ENCODE results near the gene PLN.
A peak's percentile ranks its signal among the peaks of the same experiment; 100 is the strongest.

The PLN gene

GRCh38 chr6:118581489-118581959 lies 33.4 kb downstream of the PLN start:
- no peak for DNase-seq

GRCh38 chr6:118584911-118585310 lies 36.8 kb downstream of the PLN start:
- DNase-seq, result no peak

- DNase-seq, result no peak
Measured at GRCh38 chr6:118586746-118587485, 38.8 kb downstream of the PLN start.

GRCh38 chr6:118588626-118589025 lies 40.5 kb downstream of the PLN start:
- no peak for DNase-seq

GRCh38 chr6:118589186-118589585 lies 41.1 kb downstream of the PLN start:
- DNase-seq, result no peak

- DNase-seq, result no peak
Measured at GRCh38 chr6:118589649-118590365, 41.7 kb downstream of the PLN start.

GRCh38 chr6:118591897-118592296 lies 43.8 kb downstream of the PLN start:
- no peak for DNase-seq

GRCh38 chr6:118594877-118595276 lies 46.8 kb downstream of the PLN start:
- peak; percentile 10 for DNase-seq

GRCh38 chr6:118596774-118597320 lies 48.8 kb downstream of the PLN start:
- DNase-seq, result no peak

- no peak for DNase-seq
Measured at GRCh38 chr6:118597636-118598035, 49.5 kb downstream of the PLN start.

- DNase-seq, result no peak
Measured at GRCh38 chr6:118598324-118598723, 50.2 kb downstream of the PLN start.

GRCh38 chr6:118602300-118602699 lies 54.2 kb downstream of the PLN start:
- DNase-seq, result no peak

- DNase-seq, result no peak
Measured at GRCh38 chr6:118603372-118603771, 55.3 kb downstream of the PLN start.

GRCh38 chr6:118606268-118606667 lies 58.2 kb downstream of the PLN start:
- DNase-seq, result no peak

- no peak for DNase-seq
Measured at GRCh38 chr6:118606858-118607257, 58.8 kb downstream of the PLN start.
